NCI-H1436 treated with DMSO at 0.1 percent for 48 hours (cell line): Measurements from ENCODE around the gene UST.

ENCODE experiments used
- DNase-seq: peaks from one replicate; lab custom pipeline; 2025; lab: John Stamatoyannopoulos, UW

UST gene

DNA sequence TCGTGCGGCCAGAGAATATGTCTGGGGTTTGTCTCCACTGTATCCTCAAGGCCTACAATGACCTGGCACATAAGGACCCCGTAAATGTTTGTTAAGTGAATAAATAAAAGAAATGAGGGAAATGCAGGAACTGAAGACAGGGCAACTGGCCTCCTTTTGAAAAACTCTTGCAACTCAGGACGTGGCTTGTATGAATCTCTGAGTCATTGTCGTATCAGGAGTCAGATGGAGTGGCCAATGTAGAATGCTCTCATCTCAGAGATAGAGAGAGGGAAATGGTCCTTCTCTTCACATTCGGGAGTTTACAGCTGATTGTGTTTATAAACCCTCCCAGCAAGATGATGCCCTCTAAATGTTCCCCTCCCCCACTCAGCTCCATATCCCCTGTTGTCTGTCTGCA, 57.1 kb downstream of the UST start:
- DNase-seq, result no peak

DNA sequence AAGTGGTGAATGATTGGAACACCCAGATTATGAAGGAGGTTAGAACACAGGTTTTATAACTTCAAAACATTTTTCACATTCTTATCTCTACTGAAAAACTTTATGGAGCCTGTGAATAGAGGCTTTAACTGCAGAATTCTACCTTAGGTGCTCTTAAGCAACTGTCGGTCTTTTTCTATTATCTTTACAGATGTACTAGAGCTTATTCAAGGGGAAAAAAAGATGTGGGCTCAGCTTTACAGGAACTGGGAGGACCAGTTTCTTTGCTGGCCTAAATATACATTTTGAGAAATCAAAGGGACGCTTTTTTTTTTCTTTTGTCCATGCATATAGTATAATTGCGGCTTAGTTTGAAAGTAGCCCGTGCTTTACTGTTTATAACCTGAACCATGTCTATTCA, 58.9 kb downstream of the UST start:
- DNase-seq, result no peak

DNA sequence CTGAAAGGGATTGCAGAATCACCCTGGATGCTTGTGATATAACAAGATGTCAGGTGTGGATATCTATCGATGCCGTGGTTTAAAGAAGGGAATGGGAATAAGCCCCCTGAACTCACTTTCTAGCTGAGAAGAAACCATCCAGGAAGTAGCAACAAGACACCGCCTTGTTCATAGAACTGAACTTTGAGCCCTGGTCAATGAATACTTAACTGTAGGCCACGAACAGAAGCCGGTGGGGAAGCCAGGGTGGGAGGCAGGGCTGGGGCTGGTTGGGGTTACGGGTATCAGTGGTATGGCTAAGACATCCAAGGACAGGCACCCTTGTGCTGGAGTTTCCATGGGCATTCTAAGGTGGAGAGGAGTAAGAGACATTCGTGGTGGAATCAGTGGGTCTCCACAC, 61.0 kb downstream of the UST start:
- no peak for DNase-seq

DNA sequence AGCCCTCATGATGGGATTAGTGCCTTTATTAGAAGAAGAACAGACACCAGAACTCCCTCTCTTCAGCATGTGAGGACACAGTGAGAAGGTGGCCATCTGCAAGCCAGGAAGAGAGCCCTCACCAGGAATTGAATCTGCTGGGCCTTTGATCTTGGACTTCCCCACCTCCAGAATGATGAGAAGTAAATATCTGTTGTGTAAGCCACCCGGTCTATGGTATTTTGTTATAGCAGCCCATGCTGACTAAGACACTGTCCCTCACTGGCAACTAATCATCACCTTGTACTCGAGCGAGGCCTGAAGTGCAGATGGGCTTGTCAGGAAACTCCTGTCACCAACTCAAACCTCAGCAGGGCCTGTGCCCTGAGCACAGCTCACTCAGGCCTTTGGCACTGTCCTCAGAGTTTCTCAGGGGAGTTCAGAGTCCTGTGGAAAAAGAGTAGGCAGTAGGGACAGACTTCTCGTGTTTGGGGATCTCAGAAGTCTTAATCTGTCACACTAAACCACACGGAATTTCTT, 62.0 kb downstream of the UST start:
- DNase-seq, result no peak

DNA sequence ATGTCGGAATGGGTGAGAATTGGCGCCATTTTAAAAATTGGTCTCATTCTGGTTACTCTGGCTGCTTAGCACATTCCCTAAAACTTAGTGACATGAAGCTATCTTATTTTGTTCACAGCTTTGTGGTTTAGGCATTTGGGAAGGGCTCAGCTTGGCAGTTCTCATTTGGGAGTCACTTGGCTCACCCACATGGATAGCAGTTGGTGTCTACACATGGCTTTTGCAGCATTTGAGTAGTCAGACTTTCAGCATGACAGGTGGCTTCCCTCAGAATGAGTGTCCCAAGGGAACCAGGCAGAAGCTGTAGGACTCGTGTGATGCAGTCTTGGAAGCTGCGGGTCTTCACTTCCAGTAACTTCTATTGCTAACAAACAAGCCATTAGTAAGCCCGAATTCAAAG, 64.6 kb downstream of the UST start:
- no peak for DNase-seq

DNA sequence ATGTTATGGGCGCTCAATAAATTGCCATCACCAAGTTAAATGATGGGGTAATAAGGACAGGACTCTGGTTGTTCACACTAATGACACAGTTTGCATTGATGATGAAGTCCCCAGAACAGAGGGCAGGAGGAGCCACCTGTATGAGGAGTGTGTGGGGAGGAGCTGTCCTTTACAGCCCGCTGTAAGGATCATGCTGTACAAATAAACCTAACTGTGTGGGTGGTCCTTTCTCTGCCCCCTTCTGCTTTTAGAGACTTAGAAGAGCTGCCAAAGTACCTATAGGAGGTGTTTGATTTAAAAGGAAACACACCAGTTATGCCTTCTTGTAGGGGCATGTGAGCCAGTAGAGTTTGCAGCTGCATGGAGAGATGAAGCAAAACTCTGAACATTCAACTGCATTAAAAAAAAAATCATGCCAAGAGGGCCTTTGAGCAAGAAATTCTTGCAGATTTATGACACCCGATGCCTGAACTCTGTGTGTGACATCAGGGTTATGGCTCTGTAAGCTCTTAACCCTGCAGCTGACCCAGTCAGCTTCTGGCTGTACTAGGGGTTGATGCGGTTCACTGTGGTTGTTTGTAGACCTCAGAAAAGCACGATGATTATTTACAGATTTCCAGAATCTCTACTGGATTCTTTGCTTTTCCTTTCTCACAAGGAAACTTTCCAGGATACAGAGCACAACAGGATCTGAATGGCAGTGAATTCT, 67.4 kb downstream of the UST start:
- DNase-seq, result no peak

DNA sequence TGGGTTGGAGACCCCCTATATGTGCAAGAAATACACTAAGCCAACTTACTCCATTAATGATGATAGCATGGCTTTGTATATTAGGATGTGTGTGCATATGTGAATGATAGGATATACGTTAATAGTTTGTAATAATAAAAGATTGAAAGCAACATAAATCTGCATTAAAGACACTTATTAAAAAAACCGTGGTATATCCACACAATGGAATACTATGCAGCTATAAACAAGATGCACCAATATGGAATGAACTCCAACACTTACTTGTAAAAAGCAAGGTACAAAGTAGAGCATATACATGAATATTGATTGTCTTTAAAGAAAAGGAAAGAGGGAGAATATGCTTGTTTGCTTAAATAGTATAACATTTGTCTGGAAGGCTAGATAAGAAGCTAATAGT, 68.0 kb downstream of the UST start:
- no peak for DNase-seq

DNA sequence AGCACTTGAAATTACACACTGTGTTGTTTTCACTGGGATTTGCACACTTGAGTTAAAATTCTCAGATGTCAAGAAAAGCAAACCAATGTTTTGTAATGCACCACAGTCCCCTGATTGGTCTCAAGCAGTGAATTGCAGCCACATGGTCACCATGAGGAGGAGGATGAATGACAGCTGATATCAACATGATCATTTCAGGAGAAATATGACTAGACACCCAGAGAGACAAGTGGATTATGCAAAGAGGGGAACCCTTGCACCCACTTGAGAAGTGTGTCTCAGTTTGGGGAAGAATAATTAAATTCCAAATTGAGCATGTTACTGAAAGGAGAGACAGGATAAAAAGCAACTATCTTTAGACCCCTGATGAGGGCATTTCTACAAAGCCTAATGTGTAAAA, 69.3 kb downstream of the UST start:
- no peak for DNase-seq

DNA sequence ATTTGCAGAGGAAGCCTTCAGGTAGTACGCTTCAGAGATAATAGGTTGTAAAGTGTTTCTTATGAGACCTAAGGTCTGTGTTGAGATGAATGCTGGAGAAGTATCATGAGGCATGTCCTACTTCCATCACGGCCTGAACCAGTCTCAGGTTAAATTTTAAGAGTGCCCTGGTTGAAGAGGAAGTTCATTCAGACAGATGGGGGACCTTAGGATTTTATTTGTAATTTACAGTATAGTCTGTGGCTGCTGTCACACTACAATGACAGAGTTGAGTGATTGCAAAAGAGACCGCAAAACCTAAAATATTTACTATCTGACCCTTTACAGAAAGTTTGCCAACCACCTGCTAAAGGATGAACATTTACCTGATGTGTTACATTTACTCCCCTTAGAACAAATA, 70.9 kb downstream of the UST start:
- DNase-seq, result no peak

DNA sequence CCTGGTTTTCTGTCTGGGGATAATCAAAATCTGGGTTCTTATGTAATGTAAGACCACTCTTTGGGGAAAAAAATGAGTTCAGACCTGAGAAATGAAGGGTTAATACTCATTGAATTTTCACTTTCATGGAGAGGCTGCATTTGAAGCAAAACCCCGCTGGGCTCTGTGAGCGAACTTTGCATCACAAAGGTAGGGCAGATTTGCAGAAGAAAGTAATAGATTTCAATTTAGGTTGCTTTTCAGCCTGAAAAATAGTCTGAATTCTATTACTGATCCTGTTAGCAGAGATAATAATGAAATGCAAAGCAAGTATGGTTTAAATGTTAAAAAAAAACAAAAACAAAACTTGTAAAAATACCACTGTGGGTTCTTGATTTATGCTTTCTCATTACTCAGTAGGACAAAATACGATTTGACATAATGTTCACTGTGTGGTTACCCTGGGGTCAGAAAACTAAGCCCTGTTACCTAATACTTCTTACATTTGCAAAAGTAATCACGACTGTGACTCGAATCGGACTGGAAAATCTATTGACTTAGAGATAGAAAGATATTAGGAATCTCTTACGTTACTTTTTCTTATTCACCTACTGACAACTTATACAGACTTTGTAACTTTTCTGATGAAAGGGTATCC, 72.2 kb downstream of the UST start:
- DNase-seq, result no peak

DNA sequence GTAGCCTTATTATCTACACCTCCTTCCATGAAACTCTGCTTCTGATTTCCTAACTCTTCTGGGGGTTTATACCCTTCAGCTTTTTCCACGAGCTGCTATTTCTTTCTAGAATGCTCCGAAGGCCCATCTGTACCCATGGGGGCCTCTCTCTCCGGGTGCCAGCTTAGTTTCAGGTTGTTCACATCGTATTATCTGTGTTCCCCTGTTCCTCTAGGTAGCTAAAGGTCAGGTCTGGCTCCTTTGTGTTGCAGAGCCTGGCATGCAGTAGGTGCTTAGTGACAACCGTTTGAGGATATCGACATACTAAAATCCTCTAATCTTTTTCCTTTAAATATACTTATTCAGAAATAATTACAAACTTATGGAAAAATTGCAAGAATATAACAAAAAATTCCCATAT, 73.0 kb downstream of the UST start:
- no peak for DNase-seq

DNA sequence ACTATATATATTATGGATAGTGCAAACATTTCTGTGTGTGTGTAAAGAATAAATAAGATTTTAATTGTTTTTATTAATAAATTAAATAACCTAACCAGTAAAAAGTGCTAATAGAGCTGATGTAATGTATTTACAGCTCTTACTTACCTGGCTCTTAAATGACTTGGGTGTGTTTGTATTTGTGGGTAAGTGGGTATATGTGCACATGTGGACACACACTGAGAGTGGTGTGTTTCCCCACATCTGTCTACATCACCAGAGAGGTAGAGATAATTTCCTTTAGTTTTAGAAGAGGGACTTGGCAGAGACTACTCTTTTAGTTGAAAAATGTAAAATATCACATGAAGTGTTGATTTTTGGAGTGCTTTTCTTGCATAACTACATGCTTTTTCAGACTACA, 76.0 kb downstream of the UST start:
- no peak for DNase-seq

DNA sequence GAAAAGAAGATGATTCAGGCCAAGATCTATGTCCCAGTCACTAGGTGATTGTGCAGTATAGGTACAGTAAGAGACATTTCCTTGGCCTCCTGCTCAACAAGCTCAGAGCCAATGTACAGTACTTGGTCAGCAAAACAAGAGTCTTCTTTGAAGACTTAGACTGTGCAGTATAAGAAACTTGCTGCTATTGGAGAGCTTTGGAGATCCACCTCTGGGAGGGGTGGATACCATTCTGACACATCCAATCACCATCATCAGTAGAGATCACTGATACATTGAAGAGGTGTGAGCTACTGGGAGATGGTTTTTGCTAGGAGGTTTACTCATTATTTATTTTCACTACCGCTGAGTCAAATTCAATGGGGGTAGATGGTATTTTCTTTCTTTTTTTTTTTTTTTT, 77.5 kb downstream of the UST start:
- no peak for DNase-seq

DNA sequence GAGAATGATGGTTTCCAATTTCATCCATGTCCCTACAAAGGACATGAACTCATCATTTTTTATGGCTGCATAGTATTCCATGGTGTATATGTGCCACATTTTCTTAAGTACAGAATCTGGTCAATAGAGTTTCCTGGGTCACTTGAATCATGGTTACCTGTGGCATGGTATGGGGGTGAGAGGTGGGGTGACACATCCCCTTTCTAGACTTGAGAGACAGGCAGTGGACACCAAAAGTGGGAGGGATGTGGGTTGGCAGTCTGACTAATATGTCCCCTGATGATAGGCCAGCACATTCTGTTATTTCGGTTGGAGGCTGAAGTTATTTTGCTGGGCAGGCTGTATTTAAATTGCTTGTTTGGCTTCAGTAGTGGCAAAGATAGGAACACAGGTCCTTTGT, 78.1 kb downstream of the UST start:
- DNase-seq, result no peak

DNA sequence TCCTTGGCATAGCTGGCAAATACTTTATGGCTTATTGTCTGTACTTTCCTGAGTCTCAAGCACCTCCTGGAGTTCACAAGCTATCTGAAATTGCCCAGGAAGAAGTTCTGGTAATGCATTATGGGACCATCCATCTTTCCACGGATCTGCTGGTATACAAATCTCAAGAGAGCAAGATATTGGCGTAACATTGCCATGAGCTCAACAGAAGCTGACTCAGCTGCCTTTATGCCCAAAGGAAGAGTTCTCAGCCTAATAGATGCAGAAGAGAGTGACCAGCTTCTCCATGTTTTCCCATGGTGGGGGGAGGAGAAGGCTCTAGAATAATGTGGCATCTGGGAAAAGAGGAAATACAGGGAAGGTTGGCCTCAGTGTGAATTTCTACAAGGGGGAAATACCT, 78.7 kb downstream of the UST start:
- DNase-seq, result no peak

DNA sequence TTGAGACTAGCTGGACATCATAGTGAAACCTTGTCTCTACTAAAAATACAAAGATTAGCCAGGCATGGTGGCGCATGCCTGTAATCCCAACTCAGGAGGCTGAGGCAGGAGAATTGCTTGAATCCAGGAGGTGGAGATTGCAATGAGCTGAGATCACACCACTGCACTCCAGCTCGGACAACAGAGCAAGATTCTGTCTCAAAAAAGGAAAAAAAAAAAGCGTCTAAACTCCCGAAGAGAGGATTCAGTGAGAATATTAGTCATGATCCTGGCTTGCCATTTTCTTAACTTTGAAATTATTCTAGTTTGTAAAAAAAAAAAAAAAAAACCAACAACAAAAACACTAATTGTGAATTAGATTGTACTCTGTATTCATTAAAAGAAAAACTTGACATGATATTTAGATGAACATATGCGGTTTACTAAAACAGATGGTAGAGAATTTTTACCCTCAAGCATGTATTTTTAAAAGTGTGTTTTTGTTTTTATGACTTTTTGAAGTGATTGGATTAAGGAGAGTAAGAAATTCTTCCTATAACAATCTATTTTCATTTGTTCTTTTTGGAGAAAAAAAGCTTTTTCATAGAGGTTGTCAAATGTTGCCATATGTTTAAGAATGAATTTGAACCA, 80.7 kb downstream of the UST start:
- DNase-seq, result no peak

DNA sequence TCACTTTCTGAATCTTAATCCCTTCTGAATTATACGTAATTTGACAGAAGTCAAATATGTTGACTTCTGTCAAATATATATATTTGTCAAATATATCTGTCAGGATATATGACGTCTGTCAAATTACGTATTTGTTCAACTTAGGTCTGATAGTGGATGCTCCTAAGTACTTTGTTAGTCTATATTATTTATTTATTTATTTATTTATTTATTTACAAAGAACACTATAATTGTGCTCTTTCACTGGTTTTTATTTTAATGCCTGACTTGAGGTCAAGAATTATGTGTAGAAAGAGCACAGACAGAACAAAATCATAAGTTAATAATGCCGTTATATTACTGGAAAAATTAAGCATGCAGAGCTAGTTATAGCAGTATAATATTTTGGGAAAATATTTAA, 81.2 kb downstream of the UST start:
- DNase-seq, result no peak

DNA sequence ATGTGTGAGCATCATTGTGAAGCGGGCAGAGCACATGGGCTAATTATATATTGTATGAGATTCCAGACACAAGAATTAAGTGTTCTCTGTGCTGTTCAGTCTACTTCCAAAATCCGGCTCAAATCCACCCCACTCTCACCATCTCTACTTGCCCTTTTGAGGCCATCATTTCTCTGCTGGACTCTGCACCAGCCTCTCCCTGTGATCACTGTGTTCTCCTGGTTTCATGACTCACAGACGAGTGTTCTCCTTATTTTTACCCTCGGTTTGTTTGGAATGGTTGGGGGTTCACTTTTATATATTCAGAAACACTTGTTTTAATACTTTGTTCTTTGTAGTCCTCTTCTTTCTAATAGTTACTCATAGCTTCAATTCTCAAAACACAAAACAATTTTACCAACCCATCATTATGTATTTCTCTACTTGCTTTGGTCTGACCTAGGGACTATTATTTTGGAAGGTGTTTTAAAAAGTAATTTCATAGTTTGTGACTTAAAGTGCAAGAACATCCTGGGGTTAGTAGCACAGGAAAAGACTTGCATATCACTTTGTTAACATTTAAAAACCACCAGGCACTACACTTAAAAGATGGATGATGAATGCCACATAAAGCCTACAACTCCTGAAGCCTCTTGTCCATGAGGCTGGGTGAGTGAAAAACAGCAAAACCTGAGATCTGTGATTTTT, 82.7 kb downstream of the UST start:
- DNase-seq, result no peak

DNA sequence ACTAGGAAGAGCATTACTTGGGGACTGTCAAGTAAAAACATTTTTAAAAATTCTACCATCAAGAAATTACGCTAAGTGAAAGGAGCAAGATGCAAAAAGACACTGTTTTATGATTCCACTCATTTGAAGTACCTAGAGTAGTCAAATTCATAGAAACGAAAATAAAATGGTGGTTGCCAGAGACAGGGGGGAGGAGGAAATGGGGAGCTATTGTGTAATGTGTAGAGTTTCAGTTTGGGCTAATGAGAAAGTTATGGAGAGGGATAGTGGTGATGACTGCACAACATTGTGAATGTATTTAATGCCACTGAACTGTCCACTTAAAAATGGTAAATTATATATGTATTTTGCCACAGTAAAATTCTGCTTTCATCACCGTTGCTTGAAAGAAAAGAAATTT, 83.8 kb downstream of the UST start:
- DNase-seq, result no peak

DNA sequence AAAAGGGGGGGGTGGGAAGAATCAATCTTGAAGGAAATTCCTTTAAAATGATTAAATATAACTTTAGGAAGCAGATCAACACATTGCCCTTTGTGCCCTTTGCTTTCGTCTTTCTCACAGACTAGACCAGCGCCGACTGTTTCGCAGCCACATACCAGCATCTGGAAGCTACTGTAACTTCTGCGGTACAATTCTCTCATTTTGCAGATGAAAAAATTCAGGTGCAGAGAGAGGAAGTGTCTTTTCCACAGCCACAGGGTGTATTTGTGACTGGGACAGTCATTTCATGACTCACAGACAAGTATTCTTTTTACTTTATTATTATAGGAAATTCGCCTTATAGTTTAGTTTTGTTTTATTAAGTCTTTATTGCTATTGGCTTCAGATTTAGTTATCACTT, 84.2 kb downstream of the UST start:
- DNase-seq, result no peak

DNA sequence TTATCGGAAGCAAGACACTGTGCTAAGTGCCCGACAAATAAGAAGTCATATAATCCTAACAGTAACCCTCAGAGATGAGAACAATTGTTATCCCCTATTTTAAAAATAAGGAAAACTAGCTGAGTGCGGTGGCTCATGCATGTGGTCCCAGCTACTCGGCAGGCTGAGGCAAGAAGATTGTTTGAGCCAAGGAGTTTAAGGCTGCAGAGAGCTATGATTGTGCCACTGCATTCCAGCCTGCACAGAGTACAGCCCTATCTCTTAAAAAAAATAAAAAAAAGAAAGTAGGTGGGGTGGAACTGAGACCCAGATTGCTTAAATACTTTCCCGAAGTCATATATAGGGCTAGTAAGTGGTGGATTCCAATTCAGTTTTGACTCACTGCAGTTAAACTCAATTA, 84.7 kb downstream of the UST start:
- no peak for DNase-seq

DNA sequence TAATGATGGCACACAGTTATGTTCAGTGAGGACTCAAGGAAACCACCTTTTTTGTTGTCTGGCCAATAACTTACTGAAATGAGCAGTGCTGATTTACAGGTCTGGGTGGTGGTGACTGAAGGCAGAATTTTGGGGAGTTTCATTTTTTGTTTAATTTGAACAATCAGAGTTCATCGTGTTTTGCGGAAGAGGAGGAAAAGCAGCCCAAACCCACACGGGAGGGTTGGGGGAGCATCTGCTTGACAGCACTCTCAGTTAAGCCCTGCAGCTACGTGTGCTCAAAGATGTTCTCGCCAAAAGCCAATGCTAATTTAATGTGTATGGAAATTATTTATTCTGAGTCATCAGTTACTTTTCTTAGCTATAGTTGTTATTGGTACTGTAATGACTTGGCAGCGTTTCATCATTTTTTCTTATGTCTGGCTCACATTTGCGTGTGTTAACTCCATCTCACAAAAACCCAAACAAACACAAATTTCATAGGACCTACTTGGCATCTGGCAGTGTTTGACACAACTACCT, 89.2 kb downstream of the UST start:
- no peak for DNase-seq

DNA sequence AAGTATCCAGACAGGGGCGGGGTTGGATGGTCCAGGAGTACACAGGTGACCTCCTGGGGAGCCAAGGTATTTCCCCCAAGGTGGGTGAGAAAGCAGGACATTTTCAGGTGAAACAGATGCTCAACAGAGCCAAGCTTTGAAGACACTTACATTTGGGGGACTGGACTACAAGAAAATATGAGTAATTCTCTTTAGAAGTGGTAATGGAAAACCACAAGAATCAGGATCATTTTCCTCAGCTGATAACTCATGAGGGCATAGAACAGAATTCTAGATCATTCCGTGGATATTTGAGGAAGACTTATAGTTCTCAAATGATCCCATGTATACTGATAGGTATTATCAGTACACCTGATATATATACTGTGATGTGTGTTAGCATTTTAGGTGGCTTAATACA, 89.9 kb downstream of the UST start:
- no peak for DNase-seq
